Stimulated activated CD4-positive, alpha-beta T cell treated with anti-CD3 and anti-CD28 coated beads, Interleukin-1b, Interleukin-23, amount 100 ng/mL, for 4 hours (primary cell): ENCODE data around the gene EML6.
"Not testable (repeated sequence)": the region's sequence is repeated elsewhere in the genome, so short reads cannot be mapped to it uniquely, and the experiment has no call there.

Experiments
- DNase-seq, 2 donors: peaks; one replicate each; pipeline ENCODE4 v3.0.0-alpha.2; 2020; ENCODE audit warnings: low read depth in 2 of 2

The EML6 gene

GRCh38 chr2:54965425-54965824, 242.0 kb downstream of the EML6 start:
- DNase-seq, result no peak

DNA sequence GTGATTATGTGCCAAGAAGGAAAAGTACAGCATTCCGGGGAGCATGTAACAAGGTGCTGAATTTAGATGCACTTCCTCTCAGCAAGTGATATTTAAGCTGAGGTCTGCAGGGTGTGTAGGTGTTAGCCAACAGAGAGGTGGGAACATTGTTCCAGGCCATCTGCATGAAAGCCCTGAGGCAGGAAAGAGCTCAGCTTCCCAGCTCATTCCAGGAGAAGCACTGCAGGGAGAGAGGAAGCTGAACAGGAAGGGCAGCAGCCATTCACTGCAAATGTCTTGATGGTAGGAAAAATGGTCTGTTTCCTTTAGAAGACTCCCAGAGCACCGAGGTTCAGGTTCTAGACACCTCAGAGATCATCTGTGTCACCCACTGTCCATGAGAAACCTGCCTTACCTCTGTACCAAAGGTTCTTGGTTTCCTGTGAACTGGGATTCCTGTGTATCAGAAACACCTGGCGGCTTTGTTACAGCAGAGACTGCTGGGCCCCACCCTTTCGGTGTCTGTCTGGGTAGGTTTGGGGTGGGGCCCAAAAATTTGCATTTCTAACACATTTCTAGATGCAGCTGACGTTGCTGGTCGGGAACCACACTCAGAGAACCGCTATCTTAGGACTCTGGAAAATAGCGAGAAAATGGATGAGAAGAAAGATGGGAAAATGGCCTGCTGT, 242.8 kb downstream of the EML6 start:
- no peak for DNase-seq

GRCh38 chr2:54966837-54967236, 243.4 kb downstream of the EML6 start:
- no peak for DNase-seq

DNA sequence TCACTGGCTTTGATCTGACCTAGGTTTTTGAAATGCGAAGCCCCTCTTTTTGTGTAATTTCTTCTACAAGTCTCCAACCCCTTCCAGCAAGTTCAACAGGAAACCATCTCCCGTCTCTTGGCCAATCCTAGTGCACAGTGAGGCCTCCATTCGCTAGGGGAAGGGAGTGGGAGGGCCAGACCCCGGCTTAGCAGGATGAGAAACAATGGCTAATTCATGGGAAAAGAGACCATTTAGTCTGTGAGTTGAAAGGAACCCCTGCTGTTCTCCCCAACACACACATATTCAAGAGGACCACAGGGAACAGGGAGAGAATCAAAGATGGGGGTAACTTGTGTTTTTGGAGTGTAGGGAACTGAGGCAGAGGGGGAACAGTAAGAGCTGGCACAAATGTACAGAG, 243.8 kb downstream of the EML6 start:
- no peak for DNase-seq

DNA sequence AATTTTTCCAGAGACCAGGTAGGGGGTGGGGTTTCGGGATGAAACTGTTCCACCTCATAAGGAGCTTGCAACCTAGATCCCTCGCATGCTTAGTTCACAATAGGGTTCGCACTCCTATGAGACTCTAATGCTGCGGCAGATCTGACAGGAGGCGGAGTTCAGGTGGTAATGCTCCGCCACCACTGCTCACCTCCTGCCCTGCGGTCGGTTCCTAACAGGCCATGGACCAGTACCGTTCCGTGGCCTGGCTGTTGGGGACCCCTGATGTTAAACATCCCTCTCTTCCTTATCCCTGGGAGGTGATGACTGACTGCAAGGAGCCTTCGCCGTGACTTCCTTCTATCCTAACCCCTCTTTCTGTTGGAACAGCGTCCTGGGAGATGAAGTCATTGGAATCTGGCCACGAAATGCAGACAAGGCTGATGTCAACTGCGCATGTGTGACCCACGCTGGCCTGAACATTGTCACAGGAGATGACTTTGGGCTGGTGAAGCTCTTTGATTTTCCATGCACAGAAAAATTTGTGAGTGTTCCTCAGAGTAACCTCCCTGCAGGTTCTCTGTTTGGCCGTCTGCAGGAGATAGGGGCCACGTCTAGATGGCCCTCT, 244.4 kb downstream of the EML6 start:
- no peak for DNase-seq

GRCh38 chr2:54968561-54969218, 245.2 kb downstream of the EML6 start:
- DNase-seq, result no peak

GRCh38 chr2:54969295-54969939, 246.0 kb downstream of the EML6 start:
- no peak for DNase-seq

DNA sequence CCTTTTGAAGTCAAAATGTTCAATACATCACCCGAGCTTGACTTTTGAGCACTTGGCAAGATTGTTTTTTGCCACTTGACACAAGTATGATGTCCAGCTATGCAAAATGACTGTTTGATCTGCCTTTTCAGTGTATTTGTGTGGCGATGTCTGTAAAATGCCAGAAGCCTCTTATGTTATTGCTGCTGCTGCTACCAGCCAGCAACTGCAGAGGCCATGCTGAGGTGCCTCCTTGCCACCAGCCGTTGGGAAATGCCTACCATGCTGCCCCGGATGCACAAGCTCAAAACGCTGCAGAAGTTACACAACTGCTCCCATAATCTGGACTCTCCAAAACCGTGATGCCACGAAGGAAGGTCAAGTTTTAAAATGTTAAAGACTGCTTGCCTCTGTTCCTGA, 246.5 kb downstream of the EML6 start:
- DNase-seq, result no peak

- DNase-seq, result no peak
Observed at GRCh38 chr2:54975175-54975574, 251.7 kb downstream of the EML6 start.

DNA sequence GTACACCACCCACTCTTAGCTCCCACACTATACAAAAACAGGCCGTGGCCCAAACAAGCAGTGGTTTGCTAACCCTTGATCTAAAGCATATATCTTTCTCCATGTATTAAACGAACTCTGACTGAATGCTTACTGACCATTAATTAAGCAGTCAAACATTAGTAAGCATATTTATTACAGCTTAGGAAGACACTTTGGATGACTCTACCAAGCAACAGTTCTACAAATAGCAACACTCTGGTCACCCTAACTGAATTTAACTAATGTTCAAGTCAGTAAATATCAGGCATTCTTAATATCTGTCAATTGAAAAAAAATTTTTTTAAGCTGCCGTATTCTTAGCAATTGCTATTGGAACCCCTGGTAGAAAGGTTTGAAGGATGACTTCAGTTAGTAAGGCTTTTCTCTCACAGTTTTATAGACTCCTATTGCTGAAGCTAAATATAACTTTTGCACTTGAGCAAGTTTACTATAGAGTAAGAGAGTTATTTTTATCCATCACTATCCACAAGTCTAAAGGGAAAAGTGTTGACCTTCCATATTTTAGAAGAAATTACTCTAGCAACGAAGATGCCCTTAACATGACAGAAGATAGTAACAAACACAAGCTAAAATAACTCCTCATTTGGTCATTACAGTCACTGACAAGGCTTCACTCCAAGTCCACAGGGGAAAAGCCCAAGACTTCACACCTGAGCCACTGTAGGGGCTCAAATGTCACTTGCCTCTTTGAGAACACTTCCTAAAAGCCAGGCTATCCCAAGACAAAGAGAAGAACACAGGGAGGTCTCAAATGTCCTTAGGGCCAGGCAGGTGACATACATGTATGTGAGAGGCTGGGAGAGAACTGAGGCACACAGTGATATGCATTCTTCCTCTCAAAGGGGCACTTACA, 252.4 kb downstream of the EML6 start:
- no peak for DNase-seq

DNA sequence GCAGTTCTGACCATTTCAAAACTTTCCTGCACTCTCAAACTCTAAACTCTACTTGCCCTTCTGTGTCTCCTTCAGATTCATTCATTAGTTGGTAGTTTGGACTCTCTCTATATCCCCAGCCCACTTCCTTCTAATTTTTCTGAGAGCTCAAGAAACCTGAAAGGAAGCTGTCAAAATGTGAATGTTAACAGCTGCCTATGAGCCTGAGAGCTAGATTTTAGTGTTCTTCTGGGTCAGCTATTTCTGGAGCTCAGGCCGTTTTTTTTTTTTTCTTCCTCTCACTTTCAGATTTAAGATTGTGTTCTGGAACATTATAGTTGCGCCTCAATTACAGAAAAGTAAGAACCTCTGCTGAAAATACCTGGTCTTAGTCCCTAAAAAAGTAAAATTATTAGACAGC, 253.7 kb downstream of the EML6 start:
- no peak for DNase-seq

DNA sequence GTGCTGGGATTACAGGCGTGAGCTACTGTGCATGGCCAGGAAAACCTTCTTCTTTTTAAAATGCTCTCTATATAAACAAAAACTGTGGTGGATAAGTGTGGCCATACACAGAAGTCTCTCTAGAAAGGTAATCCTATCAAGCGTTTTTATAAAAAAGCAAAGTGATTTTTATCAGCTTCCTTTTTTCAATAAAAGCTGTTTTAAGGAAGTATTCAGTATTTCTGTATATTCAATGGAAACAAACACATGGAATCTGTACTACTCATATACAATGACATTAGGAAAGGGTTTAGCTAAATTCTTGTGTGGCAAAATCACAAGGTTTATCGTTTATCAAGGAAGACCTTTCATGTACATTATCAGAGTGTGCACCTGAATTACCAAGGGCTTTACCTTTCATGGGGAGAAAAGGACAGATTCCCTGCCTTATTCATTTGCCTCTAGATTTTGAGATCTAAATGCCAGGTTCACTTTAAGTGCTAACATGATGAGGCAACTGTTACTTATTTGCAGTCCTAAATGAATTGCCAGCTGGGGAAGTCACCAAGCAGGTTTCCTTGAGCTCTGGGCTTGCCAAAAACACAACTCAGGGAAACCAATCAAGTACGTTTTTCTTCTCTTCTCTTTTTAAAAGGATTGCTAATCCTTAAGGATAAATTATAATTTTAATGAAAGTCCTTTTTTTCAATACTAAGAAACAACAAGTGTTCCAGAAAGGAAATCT, 256.0 kb downstream of the EML6 start:
- no peak for DNase-seq

DNA sequence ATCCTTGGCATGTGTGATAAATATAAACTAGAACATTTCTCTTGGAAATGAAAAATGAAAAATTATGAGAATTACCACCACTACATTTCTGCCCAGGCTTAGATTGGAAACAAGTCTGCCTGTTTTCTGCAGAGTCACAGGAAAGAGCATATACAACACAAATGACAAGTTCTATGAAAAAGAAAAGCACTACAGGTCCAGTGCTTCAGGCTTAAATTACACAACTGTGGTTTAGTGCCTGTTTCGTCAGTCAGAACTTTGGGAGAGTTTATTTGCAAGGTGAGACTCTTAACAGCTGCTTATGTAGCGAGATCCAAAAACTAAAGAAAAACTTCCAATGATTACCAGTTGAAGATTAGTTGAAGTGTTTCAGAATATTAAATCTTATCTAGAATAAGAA, 257.9 kb downstream of the EML6 start:
- DNase-seq, result no peak

DNA sequence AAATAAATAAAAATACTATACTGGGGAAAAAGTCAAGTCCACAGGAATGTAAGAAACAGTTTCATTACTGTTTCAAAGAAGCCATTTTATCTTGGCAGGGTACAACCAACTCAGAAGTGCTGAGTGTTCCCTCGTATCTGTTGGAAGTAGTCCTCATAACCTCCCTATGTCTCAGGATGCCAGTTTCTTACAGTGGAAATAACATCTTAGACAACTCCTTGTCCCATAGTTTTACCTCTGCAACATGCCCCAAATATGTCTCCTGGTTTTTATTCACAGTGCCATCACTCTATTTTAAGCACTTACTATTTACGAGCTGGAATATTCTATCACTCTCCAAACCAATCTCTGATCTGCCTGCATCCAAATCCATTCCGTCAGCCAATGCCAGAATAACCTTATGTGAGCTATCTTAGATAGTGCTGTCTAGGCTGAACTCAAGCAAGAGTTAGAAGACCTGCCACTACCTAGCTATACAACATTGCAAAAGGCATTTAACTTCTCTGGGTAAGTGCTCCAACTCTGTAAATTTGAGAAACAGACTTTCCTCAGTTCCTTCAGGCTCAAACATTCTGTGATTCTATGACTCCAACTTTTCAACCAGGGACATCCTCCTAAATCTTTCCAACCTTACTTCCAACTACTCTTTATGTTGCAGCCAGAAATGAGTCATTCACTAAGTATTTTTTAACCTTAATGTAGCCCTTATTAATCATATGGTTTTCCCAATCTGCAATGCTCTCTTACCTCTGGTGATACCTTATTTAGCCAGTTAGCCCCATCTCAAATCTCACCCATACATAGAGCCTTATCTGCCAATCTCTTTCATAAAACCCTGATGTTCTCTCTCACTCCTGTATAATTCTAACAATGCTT, 260.1 kb downstream of the EML6 start:
- DNase-seq, result no peak

- DNase-seq, result no peak
Observed at GRCh38 chr2:54984476-54984875, 261.0 kb downstream of the EML6 start.

DNA sequence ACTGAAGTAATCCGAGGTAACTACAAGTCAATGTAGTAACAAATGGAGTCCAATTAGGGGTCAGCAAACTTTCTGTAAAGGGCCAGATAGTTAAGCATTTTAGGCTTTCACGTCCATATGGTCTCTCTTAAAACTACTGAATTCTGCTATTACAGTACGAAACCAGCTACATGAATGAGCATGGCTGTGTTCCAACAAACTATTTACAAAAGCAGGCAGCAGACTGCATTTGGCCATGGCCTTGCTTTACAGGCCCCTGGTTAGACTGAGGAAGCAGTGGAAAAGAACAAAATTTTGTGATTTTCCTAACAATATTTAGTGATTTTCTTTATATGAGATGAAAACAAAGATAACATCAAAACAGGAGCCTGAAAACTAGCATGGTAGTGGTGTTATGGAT, 262.8 kb downstream of the EML6 start:
- DNase-seq, result no peak

- no peak for DNase-seq
Observed at GRCh38 chr2:54988612-54989011, 265.1 kb downstream of the EML6 start.

GRCh38 chr2:54990694-54991093, 267.2 kb downstream of the EML6 start:
- not testable (repeated sequence) for DNase-seq

DNA sequence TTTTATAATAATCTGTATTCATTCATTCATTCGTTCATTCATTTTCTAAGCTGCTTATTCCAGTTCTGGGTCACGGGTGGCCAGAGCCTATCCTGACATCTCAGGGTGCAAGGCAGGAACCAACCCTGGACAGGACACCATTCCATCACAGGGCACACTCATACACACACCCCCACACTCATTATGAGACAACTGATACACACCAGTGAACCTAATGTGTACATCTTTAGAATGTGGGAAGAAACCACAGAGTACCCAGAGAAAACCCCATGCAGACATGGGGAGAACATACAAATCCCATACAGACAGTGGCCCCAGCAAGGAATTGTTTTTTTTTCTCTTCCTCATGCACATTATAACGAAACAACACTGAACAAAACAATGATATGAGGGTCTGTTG, 272.1 kb downstream of the EML6 start:
- DNase-seq, result no peak

DNA sequence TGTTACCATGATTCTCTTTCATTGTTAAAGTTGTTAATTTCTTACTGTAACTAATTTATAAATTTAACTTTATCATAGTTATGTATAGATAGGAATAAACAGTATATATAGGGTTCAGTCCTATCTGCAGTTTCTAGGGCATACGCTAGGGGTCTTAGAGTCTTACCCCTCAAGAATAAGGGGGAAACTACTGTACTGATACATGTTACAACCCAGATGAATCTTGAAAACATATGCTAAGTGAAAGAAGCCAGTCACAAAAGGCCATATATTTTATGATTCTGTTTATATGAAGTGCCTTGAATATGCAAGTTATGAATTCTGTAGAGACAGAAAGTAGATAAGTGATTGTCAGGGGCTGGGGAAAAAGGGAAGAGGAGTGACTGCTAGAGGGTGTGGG, 274.4 kb downstream of the EML6 start:
- DNase-seq, result no peak
